Mesenchymal stem cell (in vitro differentiated cells and primary cell): Measurements from ENCODE around the gene ZNF687. TPM values are rescaled to one million over a fixed set of nuclear protein-coding genes. Genes with fewer than 3 reads are reported as not detected.

Source experiments
- DNase-seq: peaks from one replicate; pipeline ENCODE4 v3.0.0-alpha.2; 2013
- H2AFZ ChIP-seq: one replicate; pipeline ENCODE4 v1.6.1; 2013; ENCODE audit warnings: low read depth, mild to moderate bottlenecking, control low read depth, inconsistent platforms, low read length, moderate library complexity
- H2AK5ac ChIP-seq: 2 replicates; pipeline ENCODE4 v1.6.1; 2013; ENCODE audit warnings: low read length, moderate library complexity, mild to moderate bottlenecking, inconsistent platforms; ENCODE audit not compliant: severe bottlenecking
- H2BK120ac ChIP-seq: one replicate; pipeline ENCODE4 v1.6.1; 2013; ENCODE audit warnings: low read depth, mild to moderate bottlenecking, inconsistent platforms, low read length, moderate library complexity
- H2BK12ac ChIP-seq, 2 experiments: one replicate each; pipeline ENCODE4 v1.6.1; 2013; ENCODE audit warnings: inconsistent platforms in 2 of 2, low read length in 2 of 2, mild to moderate bottlenecking in 2 of 2, moderate library complexity in 2 of 2, control low read depth in 1 of 2
- H2BK15ac ChIP-seq: one replicate; pipeline ENCODE4 v1.6.1; 2013; ENCODE audit warnings: mild to moderate bottlenecking, low read depth, inconsistent platforms; ENCODE audit not compliant: poor library complexity, severe bottlenecking
- H2BK5ac ChIP-seq: 2 replicates; pipeline ENCODE4 v1.6.1; 2013; ENCODE audit warnings: low read depth, mild to moderate bottlenecking, low read length, control low read depth, inconsistent platforms; ENCODE audit not compliant: poor library complexity, severe bottlenecking
- H3K14ac ChIP-seq, 2 experiments: one replicate each; pipeline ENCODE4 v1.6.1; 2013; ENCODE audit warnings: inconsistent platforms in 2 of 2, low read length in 2 of 2, control low read depth in 1 of 2, mild to moderate bottlenecking in 1 of 2, moderate library complexity in 1 of 2
- H3K18ac ChIP-seq, 2 experiments: one replicate each; pipeline ENCODE4 v1.6.1; 2013; ENCODE audit warnings: inconsistent platforms in 2 of 2, low read length in 2 of 2, control low read depth in 1 of 2, low read depth in 1 of 2, mild to moderate bottlenecking in 1 of 2
- H3K23ac ChIP-seq, 2 experiments: one replicate each; pipeline ENCODE4 v1.6.1; 2013; ENCODE audit warnings: inconsistent platforms in 2 of 2, low read length in 2 of 2, mild to moderate bottlenecking in 2 of 2, moderate library complexity in 2 of 2, control low read depth in 1 of 2
- H3K27ac ChIP-seq: 2 replicates; pipeline ENCODE4 v1.5.1; 2013; ENCODE audit warnings: mild to moderate bottlenecking, moderate library complexity, low read length, control low read depth, inconsistent platforms; ENCODE audit not compliant: poor library complexity, severe bottlenecking
- H3K27me3 ChIP-seq, 2 experiments: 2 replicates each; pipeline versions ENCODE4 v1.6.1 to v1.7.0; 2013; ENCODE audit warnings: low read length in 2 of 2, mild to moderate bottlenecking in 2 of 2, moderate library complexity in 2 of 2, control low read depth in 1 of 2, inconsistent platforms in 1 of 2; ENCODE audit not compliant: control insufficient read depth in 1 of 2, insufficient read depth in 1 of 2
- H3K36me3 ChIP-seq, 2 experiments: 2 replicates each; pipeline versions ENCODE4 v1.6.1 to v1.7.0; 2013; ENCODE audit warnings: low read length in 2 of 2, control low read depth in 1 of 2, inconsistent platforms in 1 of 2, low read depth in 1 of 2, mild to moderate bottlenecking in 1 of 2; ENCODE audit not compliant: insufficient read depth in 2 of 2, control insufficient read depth in 1 of 2
- H3K4ac ChIP-seq, 2 experiments: one replicate each; pipeline ENCODE4 v1.6.1; 2013; ENCODE audit warnings: inconsistent platforms in 2 of 2, low read length in 2 of 2, mild to moderate bottlenecking in 2 of 2, moderate library complexity in 2 of 2, control low read depth in 1 of 2, low read depth in 1 of 2
- H3K4me1 ChIP-seq: 2 replicates; pipeline ENCODE4 v1.6.1; 2013; ENCODE audit warnings: low read depth, low read length, control low read depth; ENCODE audit not compliant: control insufficient read depth, insufficient read depth
- H3K4me2 ChIP-seq: 2 replicates; pipeline ENCODE4 v1.6.1; 2013; ENCODE audit warnings: low read length, mild to moderate bottlenecking, inconsistent platforms; ENCODE audit not compliant: poor library complexity, severe bottlenecking
- H3K4me3 ChIP-seq, 2 experiments: 2 replicates each; pipeline versions ENCODE4 v1.5.1 to v1.7.0; 2013; ENCODE audit warnings: low read length in 2 of 2, mild to moderate bottlenecking in 2 of 2, control low read depth in 1 of 2, low read depth in 1 of 2; ENCODE audit not compliant: insufficient read depth in 1 of 2
- H3K79me1 ChIP-seq: replicated peaks from 2 replicates; pipeline ENCODE4 v1.6.1; 2013; ENCODE audit warnings: mild to moderate bottlenecking, control low read depth, low read length, inconsistent platforms; ENCODE audit not compliant: poor library complexity, severe bottlenecking
- H3K9ac ChIP-seq: 2 replicates; pipeline ENCODE4 v1.7.0; 2013; ENCODE audit warnings: mild to moderate bottlenecking, low read length, moderate library complexity
- H3K9me3 ChIP-seq: 2 replicates; pipeline ENCODE4 v1.7.0; 2013; ENCODE audit warnings: mild to moderate bottlenecking, low read length; ENCODE audit not compliant: control insufficient read depth
- H4K8ac ChIP-seq: one replicate; pipeline ENCODE4 v1.6.1; 2013; ENCODE audit warnings: inconsistent platforms, mild to moderate bottlenecking, low read length, moderate library complexity
- H4K91ac ChIP-seq: one replicate; pipeline ENCODE4 v1.6.1; 2013; ENCODE audit warnings: mild to moderate bottlenecking, low read length, inconsistent platforms
- WGBS: methylation state at CpG from one replicate; pipeline ENCODE4 v1.1.7; 2013; ENCODE audit warnings: mixed read lengths; 5-methylcytosine and 5-hydroxymethylcytosine counted together
- small RNA-seq: library from polyadenylated mRNA; stranded (forward); fragments of <200 nt; extraction: miRNeasy Mini kit (QIAGEN cat#:217004); gene quantifications from one replicate; pipeline ENCODE3, GENCODE V24; 2013; ENCODE audit warnings: low read depth

Gene ZNF687

GRCh38 chr1:151340870-151341754 is 59.0 kb downstream of the ZNF687 start:
- Histone ChIP-seq H3K27me3 (no peaks in the 10 kb centered on the region), H2BK15ac (no peak overlapping the region), H3K23ac (no peak overlapping the region), H3K4ac (no peak overlapping the region), H2BK120ac (no peak overlapping the region), H3K4me2 (no peak overlapping the region), H3K14ac (no peak overlapping the region), H2BK5ac (no peak overlapping the region), H3K4me1 (peaks cover 8% of the 10 kb centered on the region), H3K36me3 (peaks cover 30 to 42% of the 10 kb centered on the region in 2 experiments), H2BK12ac (no peak overlapping the region), H3K79me1 (peaks cover 14% of the 10 kb centered on the region), H3K27ac (peak overlapping the region; percentile 55), H2AFZ (no peak overlapping the region), H2AK5ac (no peak overlapping the region), H3K4me3 (no peak overlapping the region), H4K8ac (no peak overlapping the region), H3K18ac (no peak overlapping the region), H4K91ac (no peak overlapping the region), H3K9me3 (no peaks in the 10 kb centered on the region), H3K9ac (peak overlapping the region; percentile 47)
- DNase-seq = peak; percentile 93
- WGBS = 29% methylated on average over 4 of the region's 7 CpGs

Small RNA genes within 50 kb of the gene (small RNA-seq; reads per million reads assigned to genes)
- gene RN7SL444P = not detected
